Mesothelial cell of epicardium (in vitro differentiated cells): ENCODE results near the gene ATP2B1. TPM values are rescaled to one million over a fixed set of nuclear protein-coding genes. Genes with fewer than 3 reads are reported as not detected.

Experiments
- DNase-seq, 2 experiments: peaks; one replicate each; pipeline ENCODE4 v3.0.0; 2021; ENCODE audit warnings: low spot score in 2 of 2; ENCODE audit not compliant: unreplicated experiment in 2 of 2
- H3K27ac Mint-ChIP-seq: 2 replicates; pipeline ENCODE4 v1.8.0; 2021; ENCODE audit warnings: mixed read lengths
- H3K27me3 Mint-ChIP-seq: 2 replicates; pipeline ENCODE4 v1.8.0; 2021; ENCODE audit warnings: low read depth, mixed read lengths
- H3K36me3 Mint-ChIP-seq: 2 replicates; pipeline ENCODE4 v1.8.0; 2021; ENCODE audit warnings: mixed read lengths
- H3K4me1 Mint-ChIP-seq: 2 replicates; pipeline ENCODE4 v1.8.0; 2021; ENCODE audit warnings: mixed read lengths
- H3K4me3 Mint-ChIP-seq: 2 replicates; pipeline ENCODE4 v1.8.0; 2021; ENCODE audit warnings: mild to moderate bottlenecking, moderate library complexity, mixed read lengths
- H3K9me3 Mint-ChIP-seq: 2 replicates; pipeline ENCODE4 v1.8.0; 2021; ENCODE audit warnings: mixed read lengths
- total RNA-seq: library from RNA; stranded (reverse); gene quantifications from 3 replicates; pipeline ENCODE4 v1.2.1, GENCODE V29; 2021
- TF ChIP-seq, protein P1 (sequence below): fragments of 200-600 bp; sonication (generic); IDR thresholded peaks from one replicate; pipeline ENCODE4 v1.5.0; 2021; ENCODE audit warnings: antibody characterized with exemption; ENCODE audit not compliant: unreplicated experiment

Gene ATP2B1
- total RNA-seq, 1 donor from 2014 or later: 131 TPM

DNA sequence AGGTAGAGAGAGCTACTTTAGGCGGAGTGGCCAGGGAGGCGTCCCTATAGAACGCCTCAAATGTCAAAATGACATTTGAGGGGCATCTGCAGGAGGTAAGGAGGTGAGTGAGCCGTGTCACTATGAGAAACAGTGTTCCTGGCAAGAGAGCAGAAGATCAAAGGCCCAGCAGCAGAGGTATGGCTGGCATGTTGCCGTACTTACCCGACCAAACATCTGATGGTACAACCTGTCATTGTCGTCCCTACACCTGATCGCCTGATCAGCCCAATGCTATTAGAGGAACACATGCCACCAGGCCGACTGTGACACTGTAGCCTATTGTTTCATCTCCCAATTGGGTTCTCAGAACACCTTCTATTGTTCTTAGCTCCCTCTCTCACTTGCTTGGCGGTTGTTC, 148.9 kb downstream of the ATP2B1 start:
- TF ChIP-seq, protein P1, sequence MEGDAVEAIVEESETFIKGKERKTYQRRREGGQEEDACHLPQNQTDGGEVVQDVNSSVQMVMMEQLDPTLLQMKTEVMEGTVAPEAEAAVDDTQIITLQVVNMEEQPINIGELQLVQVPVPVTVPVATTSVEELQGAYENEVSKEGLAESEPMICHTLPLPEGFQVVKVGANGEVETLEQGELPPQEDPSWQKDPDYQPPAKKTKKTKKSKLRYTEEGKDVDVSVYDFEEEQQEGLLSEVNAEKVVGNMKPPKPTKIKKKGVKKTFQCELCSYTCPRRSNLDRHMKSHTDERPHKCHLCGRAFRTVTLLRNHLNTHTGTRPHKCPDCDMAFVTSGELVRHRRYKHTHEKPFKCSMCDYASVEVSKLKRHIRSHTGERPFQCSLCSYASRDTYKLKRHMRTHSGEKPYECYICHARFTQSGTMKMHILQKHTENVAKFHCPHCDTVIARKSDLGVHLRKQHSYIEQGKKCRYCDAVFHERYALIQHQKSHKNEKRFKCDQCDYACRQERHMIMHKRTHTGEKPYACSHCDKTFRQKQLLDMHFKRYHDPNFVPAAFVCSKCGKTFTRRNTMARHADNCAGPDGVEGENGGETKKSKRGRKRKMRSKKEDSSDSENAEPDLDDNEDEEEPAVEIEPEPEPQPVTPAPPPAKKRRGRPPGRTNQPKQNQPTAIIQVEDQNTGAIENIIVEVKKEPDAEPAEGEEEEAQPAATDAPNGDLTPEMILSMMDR: no peak
- Mint-ChIP-seq H3K27me3 (no peaks in the 10 kb centered on the region), H3K9me3 (peaks cover 9% of the 10 kb centered on the region), H3K4me1 (peaks cover 5% of the 10 kb centered on the region), H3K4me3 (no peak overlapping the region), H3K27ac (no peak overlapping the region), H3K36me3 (peaks cover 2% of the 10 kb centered on the region)
- no peak for DNase-seq

DNA sequence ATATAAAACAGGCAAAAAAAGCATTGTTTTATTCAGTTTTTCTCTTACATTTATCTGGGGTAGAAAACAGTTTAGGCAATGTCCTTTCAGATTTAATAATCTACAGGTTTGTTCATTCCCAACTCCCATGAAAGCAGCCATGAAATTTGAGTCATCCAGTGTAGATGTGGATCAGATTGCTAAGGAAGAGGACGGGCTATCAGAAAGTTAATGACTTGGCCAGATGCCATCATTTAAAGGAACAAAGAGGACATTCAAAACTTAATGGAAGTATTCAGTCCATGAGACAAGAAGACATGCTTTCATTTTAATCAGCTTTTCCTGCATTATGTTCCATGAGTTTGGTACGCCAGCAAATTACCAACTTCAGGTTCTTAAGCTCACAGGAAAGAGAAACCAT, 151.7 kb downstream of the ATP2B1 start:
- no peaks in the 10 kb centered on the region for H3K27me3 Mint-ChIP-seq
- H3K4me1 Mint-ChIP-seq: peaks cover 2% of the 10 kb centered on the region
- TF ChIP-seq, protein P1: no peak
- DNase-seq: no peak
- peaks cover 16% of the 10 kb centered on the region for H3K9me3 Mint-ChIP-seq
- H3K27ac Mint-ChIP-seq: no peak overlapping the region
- no peak overlapping the region for H3K4me3 Mint-ChIP-seq
- peaks cover 4% of the 10 kb centered on the region for H3K36me3 Mint-ChIP-seq

DNA sequence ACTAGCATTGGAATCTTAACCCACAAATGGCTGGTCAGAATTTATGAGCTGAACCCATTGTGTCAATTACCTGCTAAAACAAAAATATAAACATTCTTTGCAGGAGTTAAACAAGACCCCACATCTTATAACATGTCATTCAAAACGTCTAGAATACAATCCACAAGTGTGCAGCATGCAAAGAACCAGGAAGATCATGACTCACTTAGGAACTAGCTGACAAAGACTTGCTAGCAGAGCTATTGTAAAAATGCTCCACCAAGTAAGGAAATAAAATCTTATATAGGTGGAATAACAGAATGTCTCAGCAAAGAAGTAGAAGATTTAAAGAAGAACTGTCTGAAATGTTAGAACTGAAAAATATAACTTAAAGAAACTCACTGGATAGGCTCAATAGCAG, 156.3 kb downstream of the ATP2B1 start:
- H3K9me3 Mint-ChIP-seq: peaks cover 18% of the 10 kb centered on the region
- H3K4me1 Mint-ChIP-seq: peaks cover 2% of the 10 kb centered on the region
- DNase-seq: no peak
- no peak overlapping the region for H3K4me3 Mint-ChIP-seq
- H3K27me3 Mint-ChIP-seq: no peaks in the 10 kb centered on the region
- H3K27ac Mint-ChIP-seq: no peak overlapping the region
- H3K36me3 Mint-ChIP-seq: peaks cover 4% of the 10 kb centered on the region
- TF ChIP-seq, protein P1: no peak

DNA sequence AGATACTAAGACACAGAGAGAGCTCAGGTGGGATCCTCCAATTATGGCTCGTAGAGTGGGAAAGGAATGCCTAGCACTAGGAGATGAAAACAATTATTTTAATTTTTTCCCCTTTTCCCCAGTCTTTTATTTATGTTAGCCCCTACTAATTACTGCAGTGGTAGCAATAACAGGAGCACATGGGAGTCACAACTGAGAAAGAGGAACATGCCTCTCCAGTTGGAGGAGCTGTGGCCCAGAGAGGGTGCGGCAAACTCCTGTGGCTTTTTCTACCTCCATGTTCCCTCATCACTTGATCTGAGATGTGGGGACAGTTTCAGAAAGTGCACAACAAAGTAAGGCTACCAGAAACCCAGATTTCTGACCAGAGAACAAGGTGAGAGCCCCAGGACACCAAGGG, 156.9 kb downstream of the ATP2B1 start:
- peaks cover 4% of the 10 kb centered on the region for H3K36me3 Mint-ChIP-seq

DNA sequence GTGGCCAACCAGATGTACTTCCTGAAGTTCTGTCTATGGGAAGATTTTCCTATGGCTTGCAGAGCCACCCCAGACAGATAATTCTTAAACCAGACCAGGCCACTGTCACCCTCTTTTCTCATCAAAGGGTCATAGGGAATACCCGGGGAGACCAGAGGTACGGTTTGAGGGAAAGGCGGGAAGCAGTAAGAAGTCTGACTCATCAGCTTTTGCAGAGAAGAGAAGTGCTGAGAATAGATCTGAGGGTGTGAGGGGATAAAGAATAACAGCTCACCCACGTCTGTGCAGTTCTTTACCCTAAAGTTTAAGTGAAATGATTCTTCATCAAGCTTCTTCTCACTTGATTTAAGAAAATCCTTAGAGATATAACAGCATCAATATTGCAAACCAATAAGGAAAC, 161.5 kb downstream of the ATP2B1 start:
- TF ChIP-seq, protein P1: no peak
- no peaks in the 10 kb centered on the region for H3K36me3 Mint-ChIP-seq
- peaks cover 3% of the 10 kb centered on the region for H3K9me3 Mint-ChIP-seq
- peaks cover 24% of the 10 kb centered on the region for H3K4me1 Mint-ChIP-seq
- H3K4me3 Mint-ChIP-seq: no peak overlapping the region
- no peak overlapping the region for H3K27ac Mint-ChIP-seq
- no peak for DNase-seq
- H3K27me3 Mint-ChIP-seq: no peaks in the 10 kb centered on the region

More for the DNA sequence above, 156.9 kb downstream of the ATP2B1 start:
- TF ChIP-seq, protein P1: no peak
- H3K4me1 Mint-ChIP-seq: no peaks in the 10 kb centered on the region
- H3K27me3 Mint-ChIP-seq: no peaks in the 10 kb centered on the region
- H3K4me3 Mint-ChIP-seq: no peak overlapping the region
- peaks cover 18% of the 10 kb centered on the region for H3K9me3 Mint-ChIP-seq
- DNase-seq: no peak
- H3K27ac Mint-ChIP-seq: no peak overlapping the region

DNA sequence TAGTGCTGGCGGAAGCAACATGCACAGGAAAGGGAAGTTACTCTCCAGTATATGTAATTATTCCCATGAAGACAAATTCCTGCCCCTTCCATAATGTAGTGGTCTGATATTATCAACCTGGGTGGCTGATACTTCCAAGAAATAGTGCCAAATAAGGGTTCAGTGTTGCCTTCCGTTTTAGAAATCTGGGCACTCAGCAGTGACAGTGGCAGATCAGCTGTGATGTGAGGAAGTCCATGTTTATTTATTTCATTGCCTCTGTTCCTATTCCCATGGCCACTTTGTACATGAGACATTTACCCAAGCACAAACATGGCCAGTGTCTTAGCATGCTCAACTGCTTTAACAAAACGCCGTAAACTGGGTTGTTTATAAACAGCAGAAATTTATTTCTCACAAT, 162.5 kb downstream of the ATP2B1 start:
- H3K27ac Mint-ChIP-seq: no peak overlapping the region
- TF ChIP-seq, protein P1: no peak
- no peak overlapping the region for H3K4me3 Mint-ChIP-seq
- no peaks in the 10 kb centered on the region for H3K27me3 Mint-ChIP-seq
- no peaks in the 10 kb centered on the region for H3K9me3 Mint-ChIP-seq
- DNase-seq: no peak
- no peaks in the 10 kb centered on the region for H3K36me3 Mint-ChIP-seq
- peaks cover 24% of the 10 kb centered on the region for H3K4me1 Mint-ChIP-seq
